ENCODE measurements around the gene RCC2. TPM values are rescaled to one million over a fixed set of nuclear protein-coding genes. Genes with fewer than 3 reads are reported as not detected.

RCC2 gene
- total and polyA plus RNA-seq, 2 donors (not counting 3 experiments of a cell fraction or from before 2014, with no cell fraction given) = 137 to 166 TPM

DNA sequence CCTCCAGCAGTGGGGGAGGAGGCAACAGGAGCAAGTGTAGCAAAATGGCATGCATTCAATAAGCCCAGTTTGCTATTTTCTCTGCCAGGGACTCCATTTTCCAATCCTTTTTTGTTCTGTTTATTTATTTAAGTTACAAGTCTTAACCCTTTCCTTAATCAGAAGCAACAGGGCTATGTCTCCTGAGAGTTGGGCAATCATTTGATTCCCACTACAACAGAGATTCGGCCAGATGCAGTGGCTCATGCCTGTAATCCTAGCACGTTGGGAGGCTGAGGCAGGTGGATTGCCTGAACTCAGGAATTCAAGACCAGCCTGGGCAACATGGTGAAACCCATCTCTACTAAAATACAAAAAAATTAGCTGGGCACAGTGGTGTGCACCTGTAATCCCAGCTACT lies 25.5 kb downstream of the RCC2 start:
- no peak for DNase-seq (ENCODE audit: low read depth, low spot score)
- intact Hi-C loops (cut with micrococcal nuclease) = no loop called here

More for the DNA sequence above, 25.5 kb downstream of the RCC2 start:
- no peaks in the 10 kb centered on the region for H3K27me3 ChIP-seq (ENCODE audit: control insufficient read depth in 2 of 2, insufficient read depth in 2 of 2, low read length in 2 of 2)
- H3K79me2 ChIP-seq (ENCODE audit: control insufficient read depth, insufficient read depth, low read length) = no peaks in the 10 kb centered on the region
- H3K4me1 ChIP-seq (ENCODE audit: control insufficient read depth, extremely low read depth, insufficient read depth, low read length) = no peaks in the 10 kb centered on the region
- ChIA-PET CTCF (no interaction called here), POLR2A (no interaction called here)
- no peak overlapping the region for H3K27ac ChIP-seq (ENCODE audit: insufficient read depth, low read depth, low read length)
- dilution Hi-C loops (cut with MboI; ENCODE audit: extremely low pct_ligation_motif_present, low sequenced_read_pairs) = no loop called here
- FAIRE-seq = no peak
- H3K36me3 ChIP-seq (ENCODE audit: control insufficient read depth in 2 of 2, extremely low read depth in 1 of 2, insufficient read depth in 2 of 2, low read length in 2 of 2) = peaks cover 47 to 76% of the 10 kb centered on the region in 2 experiments
- H3K9me3 ChIP-seq (replicated peaks; ENCODE audit: control insufficient read depth, insufficient read depth, low read length) = no peaks in the 10 kb centered on the region
- no peak overlapping the region for H3K4me3 ChIP-seq (replicated peaks in 1 of 3; ENCODE audit: insufficient read depth in 1 of 3, low read depth in 1 of 3, low read length in 3 of 3)
- no peak overlapping the region for H3K9ac ChIP-seq (replicated peaks; ENCODE audit: extremely low read depth, insufficient read depth, low read length)
- H3K9me1 ChIP-seq (replicated peaks; ENCODE audit: control insufficient read depth, extremely low read depth, insufficient read depth, low read length) = no peaks in the 10 kb centered on the region
- H3K4me2 ChIP-seq (ENCODE audit: insufficient read depth, low read length) = no peak overlapping the region
- no peak for TF ChIP-seq JUN (IDR thresholded peaks at IDR 0.05; ENCODE audit: borderline replicate concordance, insufficient read depth, insufficient read length, low read depth)
- TF ChIP-seq, protein P1, sequence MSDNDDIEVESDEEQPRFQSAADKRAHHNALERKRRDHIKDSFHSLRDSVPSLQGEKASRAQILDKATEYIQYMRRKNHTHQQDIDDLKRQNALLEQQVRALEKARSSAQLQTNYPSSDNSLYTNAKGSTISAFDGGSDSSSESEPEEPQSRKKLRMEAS (IDR thresholded peaks at IDR 0.05; ENCODE audit: insufficient read depth, insufficient read length) = no peak
- TF ChIP-seq, protein P2, sequence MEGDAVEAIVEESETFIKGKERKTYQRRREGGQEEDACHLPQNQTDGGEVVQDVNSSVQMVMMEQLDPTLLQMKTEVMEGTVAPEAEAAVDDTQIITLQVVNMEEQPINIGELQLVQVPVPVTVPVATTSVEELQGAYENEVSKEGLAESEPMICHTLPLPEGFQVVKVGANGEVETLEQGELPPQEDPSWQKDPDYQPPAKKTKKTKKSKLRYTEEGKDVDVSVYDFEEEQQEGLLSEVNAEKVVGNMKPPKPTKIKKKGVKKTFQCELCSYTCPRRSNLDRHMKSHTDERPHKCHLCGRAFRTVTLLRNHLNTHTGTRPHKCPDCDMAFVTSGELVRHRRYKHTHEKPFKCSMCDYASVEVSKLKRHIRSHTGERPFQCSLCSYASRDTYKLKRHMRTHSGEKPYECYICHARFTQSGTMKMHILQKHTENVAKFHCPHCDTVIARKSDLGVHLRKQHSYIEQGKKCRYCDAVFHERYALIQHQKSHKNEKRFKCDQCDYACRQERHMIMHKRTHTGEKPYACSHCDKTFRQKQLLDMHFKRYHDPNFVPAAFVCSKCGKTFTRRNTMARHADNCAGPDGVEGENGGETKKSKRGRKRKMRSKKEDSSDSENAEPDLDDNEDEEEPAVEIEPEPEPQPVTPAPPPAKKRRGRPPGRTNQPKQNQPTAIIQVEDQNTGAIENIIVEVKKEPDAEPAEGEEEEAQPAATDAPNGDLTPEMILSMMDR (IDR thresholded peaks at IDR 0.05; ENCODE audit: extremely low read depth in 1 of 2, insufficient read depth in 1 of 2, low read depth in 1 of 2, low read length in 2 of 2) = no peak
- no peak for TF ChIP-seq POLR2A (IDR thresholded peaks at IDR 0.05; ENCODE audit: low read depth, low read length)
- no peak for TF ChIP-seq MYC (IDR thresholded peaks at IDR 0.05; ENCODE audit: low read depth, low read length)
- TF ChIP-seq POLR2AphosphoS5 (IDR thresholded peaks at IDR 0.05; ENCODE audit: insufficient read depth, low read depth, low read length) = no peak
- peaks cover 2% of the 10 kb centered on the region for H4K20me1 ChIP-seq (replicated peaks; ENCODE audit: control insufficient read depth, extremely low read depth, insufficient read depth, low read length)
- BruUV-seq (replicated peaks) = no TSS peak
- no peak overlapping the region for H2AFZ ChIP-seq (ENCODE audit: low read depth, low read length)
